ENCODE results near the gene IQCH. TPM values are rescaled to one million over a fixed set of nuclear protein-coding genes. Genes with fewer than 3 reads are reported as not detected.

IQCH gene
- total and polyA plus RNA-seq, 2 of the 4 experiments (the other 2 are of a cell fraction): 0.60 to 2.5 TPM

- CTCF ChIA-PET: no interaction called here
- H4K5ac ChIP-seq (ENCODE audit: low read depth, low read length): no peak overlapping the region
- H3K9me3 ChIP-seq (ENCODE audit: control insufficient read depth, insufficient read depth, low read length): no peaks in the 10 kb centered on the region
- H2AK5ac ChIP-seq (ENCODE audit: low read depth, low read length): no peak overlapping the region
- no peak overlapping the region for H2AFZ ChIP-seq (replicated peaks; ENCODE audit: low read length, poor library complexity)
- no CpG with 5 or more reads among the region's 2 CpGs for WGBS, 2 experiments (ENCODE audit: extremely low coverage in 2 of 2, insufficient read length in 1 of 2)
- H3K14ac ChIP-seq (replicated peaks; ENCODE audit: low read depth, low read length): no peak overlapping the region
- no peak overlapping the region for H2BK15ac ChIP-seq (ENCODE audit: low read depth, low read length)
- in situ Hi-C loops (cut with MboI; ENCODE audit: low sequenced_read_pairs) (no loop called here), intact Hi-C loops (cut with micrococcal nuclease) (no loop called here), dilution Hi-C loops (cut with HindIII; ENCODE audit: low sequenced_read_pairs, unreplicated experiment) (no loop called here)
- H3K27ac ChIP-seq (ENCODE audit: insufficient read depth, low read length): no peak overlapping the region
- no peak for TF ChIP-seq USF2 (IDR thresholded peaks at IDR 0.05; ENCODE audit: low read depth, low read length)
- TF ChIP-seq CTCF (conservative IDR thresholded peaks at IDR 0.05; ENCODE audit: low read depth, low read length): no peak
- no peak for TF ChIP-seq RCOR1 (IDR thresholded peaks at IDR 0.05; ENCODE audit: insufficient replicate concordance, low read length)
- TF ChIP-seq MXI1 (IDR thresholded peaks at IDR 0.05; ENCODE audit: borderline replicate concordance, low read depth, low read length): no peak
- no peak for TF ChIP-seq RAD21 (IDR thresholded peaks at IDR 0.05; ENCODE audit: low read length)
- TF ChIP-seq ELK1 (IDR thresholded peaks at IDR 0.05; ENCODE audit: borderline replicate concordance, low read depth, low read length): no peak
- no peak overlapping the region for H3K4me3 ChIP-seq (ENCODE audit: insufficient read depth, low read depth, low read length)
- H3K4me2 ChIP-seq (ENCODE audit: low read depth, low read length): no peak overlapping the region
- no peak overlapping the region for H3K56ac ChIP-seq (ENCODE audit: extremely low read depth, insufficient read depth, low read length)
- POLR2A ChIA-PET (ENCODE audit: unreplicated experiment): no interaction called here
- H3K4ac ChIP-seq (ENCODE audit: low read depth, low read length): no peak overlapping the region
- H4K8ac ChIP-seq (ENCODE audit: low read depth in 2 of 2, low read length in 2 of 2): no peak overlapping the region
- no peak overlapping the region for H2AK9ac ChIP-seq (replicated peaks; ENCODE audit: low read depth, low read length, poor library complexity)
- DNase-seq (no peak), ATAC-seq (ENCODE audit: low read depth) (no peak)
- H2BK120ac ChIP-seq (ENCODE audit: low read depth, low read length): no peak overlapping the region
- no peaks in the 10 kb centered on the region for H3K4me1 ChIP-seq (ENCODE audit: control insufficient read depth, insufficient read depth, low read length)
- BruUV-seq (replicated peaks): no TSS peak
- no peak overlapping the region for H2BK20ac ChIP-seq (ENCODE audit: low read depth, low read length)
- H3K23ac ChIP-seq (ENCODE audit: low read depth, low read length): no peak overlapping the region
- no peak overlapping the region for H4K91ac ChIP-seq (ENCODE audit: insufficient read depth, low read depth, low read length)
- no peak overlapping the region for H2BK5ac ChIP-seq (ENCODE audit: low read depth, low read length, poor library complexity, severe bottlenecking)
- H3K18ac ChIP-seq (ENCODE audit: low read depth, low read length): no peak overlapping the region
- H3K27me3 ChIP-seq (ENCODE audit: control insufficient read depth, insufficient read depth, low read length): peaks cover 18% of the 10 kb centered on the region
- H3K79me1 ChIP-seq (ENCODE audit: low read depth in 1 of 2, low read length in 2 of 2): no peaks in the 10 kb centered on the region
- H3K9me1 ChIP-seq (ENCODE audit: insufficient read depth, low read length): no peaks in the 10 kb centered on the region
- H3K9ac ChIP-seq (ENCODE audit: low read depth, low read length): no peak overlapping the region
- no peaks in the 10 kb centered on the region for H4K20me1 ChIP-seq (ENCODE audit: insufficient read depth, low read length)
- no peaks in the 10 kb centered on the region for H3K36me3 ChIP-seq (ENCODE audit: control insufficient read depth, insufficient read depth, low read length)
Measured at GRCh38 chr15:67365994-67366393, 111.4 kb downstream of the IQCH start.
